ENCODE results near the gene BMAL2.

GRCh38 chr12:27303139-27304111, 29.2 kb upstream of the BMAL2 start:
- no peak for TF ChIP-seq CTCF (conservative IDR thresholded peaks at IDR 0.05 in 1 of 2, IDR thresholded peaks at IDR 0.05 in 1 of 2; ENCODE audit: low read depth in 1 of 2, low read length in 2 of 2)
- TF ChIP-seq EZH2 (IDR thresholded peaks at IDR 0.05; ENCODE audit: low read length, missing control alignments) = no peak

Data from fibroblast of lung (primary cell).